HEK293T (cell line): ENCODE data around the gene NMNAT2.

Source experiments
- BHLHE40 ChIP-seq: fragments of 450-650 bp; IDR thresholded peaks from 2 replicates; pipeline ENCODE4 v1.6.1; 2016; ENCODE audit warnings: mild to moderate bottlenecking, moderate library complexity, borderline replicate concordance
- FOXA1 ChIP-seq: fragments of 450-650 bp; IDR thresholded peaks from 2 replicates; pipeline ENCODE4 v1.6.1; 2016; ENCODE audit warnings: mild to moderate bottlenecking
- HDGF ChIP-seq: fragments of 450-650 bp; IDR thresholded peaks from 2 replicates; pipeline ENCODE4 v1.6.1; 2017; ENCODE audit warnings: antibody characterized with exemption, borderline replicate concordance
- TARDBP ChIP-seq: fragments of 450-650 bp; IDR thresholded peaks from 2 replicates; pipeline ENCODE4 v1.6.1; 2016

- TF ChIP-seq HDGF (no peak), BHLHE40 (no peak), FOXA1 (no peak), TARDBP (no peak)
Observed at GRCh38 chr1:183273300-183273699, 144.9 kb downstream of the NMNAT2 start.
